Parathyroid adenoma (tissue), 2 donors: ENCODE results near the gene EIF4G1.

Experiments used
- H2AFZ ChIP-seq: fragments of 300-600 bp; sonication (generic); one replicate; pipeline ENCODE4 v1.7.0; 2017; ENCODE audit warnings: antibody characterized with exemption, mild to moderate bottlenecking
- H3K27ac ChIP-seq: fragments of 300-600 bp; sonication (generic); one replicate; pipeline ENCODE4 v1.7.0; 2017
- H3K27me3 ChIP-seq: fragments of 300-600 bp; sonication (generic); one replicate; pipeline ENCODE4 v1.7.0; 2017; ENCODE audit warnings: low read length; ENCODE audit not compliant: control insufficient read depth, insufficient read depth
- H3K36me3 ChIP-seq: fragments of 300-600 bp; sonication (generic); one replicate; pipeline ENCODE4 v1.7.0; 2017; ENCODE audit warnings: low read length; ENCODE audit not compliant: control insufficient read depth, insufficient read depth
- H3K4me1 ChIP-seq: fragments of 300-600 bp; sonication (generic); one replicate; pipeline ENCODE4 v1.7.0; 2017; ENCODE audit warnings: control low read depth
- H3K4me2 ChIP-seq: fragments of 300-600 bp; sonication (generic); one replicate; pipeline ENCODE4 v1.7.0; 2017; ENCODE audit warnings: low read length
- H3K4me3 ChIP-seq: fragments of 300-600 bp; sonication (generic); one replicate; pipeline ENCODE4 v1.7.0; 2017; ENCODE audit warnings: low read depth, low read length
- H3K79me2 ChIP-seq: fragments of 300-600 bp; sonication (generic); one replicate; pipeline ENCODE4 v1.7.0; 2017; ENCODE audit warnings: control low read depth
- H3K9ac ChIP-seq: fragments of 300-600 bp; sonication (generic); one replicate; pipeline ENCODE4 v1.7.0; 2017; ENCODE audit warnings: mild to moderate bottlenecking
- H3K9me3 ChIP-seq: fragments of 300-600 bp; sonication (generic); one replicate; pipeline ENCODE4 v1.7.0; 2017; ENCODE audit warnings: low read length; ENCODE audit not compliant: control insufficient read depth
- CTCF ChIP-seq: fragments of 300-600 bp; sonication (generic); IDR thresholded peaks from one replicate; pipeline ENCODE4 v1.7.0; 2017; ENCODE audit warnings: antibody characterized with exemption, mild to moderate bottlenecking
- donor health status: primary hyperparathyroidism.

EIF4G1 gene

GRCh38 chr3:184353546-184353941, 39.1 kb downstream of the EIF4G1 start:
- no peaks in the 10 kb centered on the region for H3K27me3 ChIP-seq
- no peak for TF ChIP-seq CTCF
- no peaks in the 10 kb centered on the region for H3K79me2 ChIP-seq
- H3K4me1 ChIP-seq: no peaks in the 10 kb centered on the region
- H3K9ac ChIP-seq: no peak overlapping the region
- no peak overlapping the region for H3K27ac ChIP-seq
- H3K4me2 ChIP-seq: no peak overlapping the region
- H3K4me3 ChIP-seq: no peak overlapping the region
- no peak overlapping the region for H2AFZ ChIP-seq
- no peaks in the 10 kb centered on the region for H3K36me3 ChIP-seq
- no peaks in the 10 kb centered on the region for H3K9me3 ChIP-seq

GRCh38 chr3:184354121-184354728, 39.8 kb downstream of the EIF4G1 start:
- TF ChIP-seq CTCF: peak; percentile 65
- H3K4me1 ChIP-seq: no peaks in the 10 kb centered on the region
- no peaks in the 10 kb centered on the region for H3K36me3 ChIP-seq
- H3K4me3 ChIP-seq: no peak overlapping the region
- H3K9me3 ChIP-seq: no peaks in the 10 kb centered on the region
- H2AFZ ChIP-seq: no peak overlapping the region
- no peak overlapping the region for H3K4me2 ChIP-seq
- no peaks in the 10 kb centered on the region for H3K27me3 ChIP-seq
- no peak overlapping the region for H3K27ac ChIP-seq
- H3K9ac ChIP-seq: no peak overlapping the region
- no peaks in the 10 kb centered on the region for H3K79me2 ChIP-seq

- Histone ChIP-seq H3K9ac (no peak overlapping the region), H3K27ac (no peak overlapping the region), H3K9me3 (no peaks in the 10 kb centered on the region), H3K27me3 (no peaks in the 10 kb centered on the region), H2AFZ (no peak overlapping the region), H3K36me3 (no peaks in the 10 kb centered on the region), H3K79me2 (no peaks in the 10 kb centered on the region), H3K4me1 (no peaks in the 10 kb centered on the region), H3K4me3 (no peak overlapping the region), H3K4me2 (no peak overlapping the region)
- TF ChIP-seq CTCF: no peak
Measured at GRCh38 chr3:184354754-184355153, 40.3 kb downstream of the EIF4G1 start.

GRCh38 chr3:184355261-184356040, 41.0 kb downstream of the EIF4G1 start:
- no peak overlapping the region for H2AFZ ChIP-seq
- H3K27ac ChIP-seq: no peak overlapping the region
- no peaks in the 10 kb centered on the region for H3K36me3 ChIP-seq
- no peak overlapping the region for H3K9ac ChIP-seq
- no peak overlapping the region for H3K4me3 ChIP-seq
- no peak overlapping the region for H3K4me2 ChIP-seq
- no peaks in the 10 kb centered on the region for H3K79me2 ChIP-seq
- H3K9me3 ChIP-seq: no peaks in the 10 kb centered on the region
- H3K27me3 ChIP-seq: no peaks in the 10 kb centered on the region
- TF ChIP-seq CTCF: no peak
- H3K4me1 ChIP-seq: no peaks in the 10 kb centered on the region
